Amygdala (tissue), 56 donors: Measurements from ENCODE around the gene UBL4B.

ENCODE experiments used
- DNase-seq, 56 donors: peaks; one replicate each; lab custom pipeline; 2025; lab: John Stamatoyannopoulos, UW

UBL4B gene

GRCh38 chr1:110084227-110085078, 27.8 kb upstream of the UBL4B start:
- peak in 4 of 56 donors; percentile 11 to 21 (median 14) for DNase-seq

- DNase-seq: no peak
Observed at GRCh38 chr1:110085671-110086070, 26.6 kb upstream of the UBL4B start.

- DNase-seq: no peak
Observed at GRCh38 chr1:110086961-110087360, 25.3 kb upstream of the UBL4B start.

- DNase-seq: peak in 18 of 56 donors; percentile 2 to 49 (median 10)
Observed at GRCh38 chr1:110087812-110088738, 24.2 kb upstream of the UBL4B start.

GRCh38 chr1:110088739-110089316, 23.4 kb upstream of the UBL4B start:
- DNase-seq: no peak

- DNase-seq: no peak
Observed at GRCh38 chr1:110089561-110090275, 22.5 kb upstream of the UBL4B start.

GRCh38 chr1:110091381-110091780, 20.9 kb upstream of the UBL4B start:
- no peak for DNase-seq

- DNase-seq: no peak
Observed at GRCh38 chr1:110091791-110092190, 20.5 kb upstream of the UBL4B start.

GRCh38 chr1:110092991-110093390, 19.3 kb upstream of the UBL4B start:
- no peak for DNase-seq

GRCh38 chr1:110094931-110095654, 17.1 kb upstream of the UBL4B start:
- DNase-seq: no peak

GRCh38 chr1:110097507-110098221, 14.6 kb upstream of the UBL4B start:
- no peak for DNase-seq

GRCh38 chr1:110098222-110099026, 13.8 kb upstream of the UBL4B start:
- DNase-seq: no peak

- DNase-seq: no peak
Observed at GRCh38 chr1:110100335-110100734, 11.9 kb upstream of the UBL4B start.

- DNase-seq: no peak
Observed at GRCh38 chr1:110102081-110102480, 10.2 kb upstream of the UBL4B start.

- DNase-seq: peak in 48 of 56 donors; percentile 6 to 77 (median 36)
Observed at GRCh38 chr1:110106013-110106941, 6.0 kb upstream of the UBL4B start.

GRCh38 chr1:110107867-110108469, 4.3 kb upstream of the UBL4B start:
- no peak for DNase-seq

- DNase-seq: no peak
Observed at GRCh38 chr1:110111081-110111480, 1.2 kb upstream of the UBL4B start.
